ENCODE data around the gene ZNF362.

ZNF362 gene

GRCh38 chr1:33268927-33269610, 12.8 kb downstream of the ZNF362 start:
- H3K36me3 Mint-ChIP-seq: no peaks in the 10 kb centered on the region
- no peaks in the 10 kb centered on the region for H3K9me3 Mint-ChIP-seq
- DNase-seq: no peak
- CTCF ChIA-PET: interaction anchor here (1.2 kb wide), 1 partner anchor 27 kb away, joined by 5 read pairs; no protein-coding TSS in a partner anchor
- H3K27ac Mint-ChIP-seq: no peak overlapping the region
- peaks cover 18% of the 10 kb centered on the region for H3K4me1 Mint-ChIP-seq
- H3K27me3 Mint-ChIP-seq: no peaks in the 10 kb centered on the region
- H3K4me3 Mint-ChIP-seq: no peak overlapping the region

GRCh38 chr1:33269621-33270020, 13.3 kb downstream of the ZNF362 start:
- Mint-ChIP-seq H3K4me1 (peaks cover 18% of the 10 kb centered on the region), H3K27me3 (no peaks in the 10 kb centered on the region), H3K9me3 (no peaks in the 10 kb centered on the region), H3K27ac (no peak overlapping the region), H3K4me3 (no peak overlapping the region), H3K36me3 (no peaks in the 10 kb centered on the region)
- CTCF ChIA-PET: no interaction called here
- no peak for DNase-seq

- Mint-ChIP-seq H3K27me3 (no peaks in the 10 kb centered on the region), H3K36me3 (no peaks in the 10 kb centered on the region), H3K4me3 (no peak overlapping the region), H3K9me3 (no peaks in the 10 kb centered on the region), H3K4me1 (peaks cover 18% of the 10 kb centered on the region), H3K27ac (no peak overlapping the region)
- no peak for DNase-seq
- CTCF ChIA-PET: no interaction called here
These were observed 14.1 kb downstream of the ZNF362 start for GRCh38 chr1:33270379-33270778.

- H3K9me3 Mint-ChIP-seq: no peaks in the 10 kb centered on the region
- CTCF ChIA-PET: no interaction called here
- H3K4me3 Mint-ChIP-seq: no peak overlapping the region
These were observed 14.6 kb downstream of the ZNF362 start for GRCh38 chr1:33270808-33271465.

GRCh38 chr1:33271666-33272505, 15.6 kb downstream of the ZNF362 start:
- no peak for DNase-seq
- Mint-ChIP-seq H3K27me3 (no peaks in the 10 kb centered on the region), H3K9me3 (no peaks in the 10 kb centered on the region), H3K4me1 (peaks cover 18% of the 10 kb centered on the region), H3K4me3 (no peak overlapping the region), H3K27ac (no peak overlapping the region), H3K36me3 (peaks cover 3% of the 10 kb centered on the region)
- CTCF ChIA-PET: interaction anchor here (1.1 kb wide), 1 partner anchor 98 kb away, joined by 3 read pairs; no protein-coding TSS in a partner anchor

More at GRCh38 chr1:33270808-33271465, 14.6 kb downstream of the ZNF362 start:
- no peak overlapping the region for H3K27ac Mint-ChIP-seq
- H3K27me3 Mint-ChIP-seq: no peaks in the 10 kb centered on the region
- no peaks in the 10 kb centered on the region for H3K36me3 Mint-ChIP-seq
- H3K4me1 Mint-ChIP-seq: peaks cover 18% of the 10 kb centered on the region
- no peak for DNase-seq

GRCh38 chr1:33272509-33272908, 16.2 kb downstream of the ZNF362 start:
- no peak for DNase-seq
- H3K36me3 Mint-ChIP-seq: peaks cover 3% of the 10 kb centered on the region
- CTCF ChIA-PET: interaction anchor here (1.1 kb wide), 1 partner anchor 97 kb away, joined by 3 read pairs; no protein-coding TSS in a partner anchor
- no peak overlapping the region for H3K27ac Mint-ChIP-seq
- H3K4me1 Mint-ChIP-seq: peaks cover 18% of the 10 kb centered on the region
- H3K27me3 Mint-ChIP-seq: no peaks in the 10 kb centered on the region
- no peaks in the 10 kb centered on the region for H3K9me3 Mint-ChIP-seq
- H3K4me3 Mint-ChIP-seq: no peak overlapping the region

- Mint-ChIP-seq H3K36me3 (peaks cover 3% of the 10 kb centered on the region), H3K9me3 (no peaks in the 10 kb centered on the region), H3K4me1 (peaks cover 18% of the 10 kb centered on the region), H3K27ac (peak overlapping the region; percentile 68), H3K27me3 (no peaks in the 10 kb centered on the region), H3K4me3 (no peak overlapping the region)
- CTCF ChIA-PET: interaction anchor here (1.1 kb wide), 1 partner anchor 97 kb away, joined by 3 read pairs; no protein-coding TSS in a partner anchor
- no peak for DNase-seq
These were observed 16.6 kb downstream of the ZNF362 start for GRCh38 chr1:33272930-33273329.

- Mint-ChIP-seq H3K9me3 (no peaks in the 10 kb centered on the region), H3K36me3 (peaks cover 3% of the 10 kb centered on the region), H3K27ac (peak overlapping the region; percentile 68), H3K4me3 (no peak overlapping the region), H3K27me3 (no peaks in the 10 kb centered on the region), H3K4me1 (peaks cover 18% of the 10 kb centered on the region)
- no peak for DNase-seq
- CTCF ChIA-PET: interaction anchor here (1.4 kb wide), 1 partner anchor 22 kb away, joined by 7 read pairs; no protein-coding TSS in a partner anchor
These were observed 17.1 kb downstream of the ZNF362 start for GRCh38 chr1:33273406-33273805.

- H3K27ac Mint-ChIP-seq: no peak overlapping the region
- H3K4me1 Mint-ChIP-seq: peaks cover 18% of the 10 kb centered on the region
- no peaks in the 10 kb centered on the region for H3K9me3 Mint-ChIP-seq
- CTCF ChIA-PET: interaction anchor here (1.4 kb wide), 1 partner anchor 22 kb away, joined by 7 read pairs; no protein-coding TSS in a partner anchor
- H3K4me3 Mint-ChIP-seq: no peak overlapping the region
- DNase-seq: no peak
- peaks cover 3% of the 10 kb centered on the region for H3K36me3 Mint-ChIP-seq
- H3K27me3 Mint-ChIP-seq: no peaks in the 10 kb centered on the region
These were observed 17.7 kb downstream of the ZNF362 start for GRCh38 chr1:33273961-33274371.

GRCh38 chr1:33274446-33274845, 18.2 kb downstream of the ZNF362 start:
- CTCF ChIA-PET: interaction anchor here (1.4 kb wide), 1 partner anchor 21 kb away, joined by 7 read pairs; no protein-coding TSS in a partner anchor
- Mint-ChIP-seq H3K36me3 (peaks cover 3% of the 10 kb centered on the region), H3K27me3 (no peaks in the 10 kb centered on the region), H3K4me3 (no peak overlapping the region), H3K27ac (no peak overlapping the region), H3K4me1 (peaks cover 18% of the 10 kb centered on the region), H3K9me3 (no peaks in the 10 kb centered on the region)
- DNase-seq: no peak

GRCh38 chr1:33275195-33275594, 18.9 kb downstream of the ZNF362 start:
- CTCF ChIA-PET: no interaction called here
- Mint-ChIP-seq H3K4me3 (no peak overlapping the region), H3K9me3 (no peaks in the 10 kb centered on the region), H3K36me3 (peaks cover 6% of the 10 kb centered on the region), H3K27ac (no peak overlapping the region), H3K4me1 (peaks cover 18% of the 10 kb centered on the region), H3K27me3 (no peaks in the 10 kb centered on the region)
- no peak for DNase-seq

- H3K27me3 Mint-ChIP-seq: no peaks in the 10 kb centered on the region
- no peaks in the 10 kb centered on the region for H3K9me3 Mint-ChIP-seq
- CTCF ChIA-PET: no interaction called here
- DNase-seq: no peak
- H3K27ac Mint-ChIP-seq: no peak overlapping the region
- H3K36me3 Mint-ChIP-seq: peaks cover 8% of the 10 kb centered on the region
- H3K4me3 Mint-ChIP-seq: no peak overlapping the region
- H3K4me1 Mint-ChIP-seq: peaks cover 18% of the 10 kb centered on the region
These were observed 19.6 kb downstream of the ZNF362 start for GRCh38 chr1:33275706-33276572.

GRCh38 chr1:33276573-33277298, 20.4 kb downstream of the ZNF362 start:
- peaks cover 11% of the 10 kb centered on the region for H3K36me3 Mint-ChIP-seq
- H3K27ac Mint-ChIP-seq: no peak overlapping the region
- no peaks in the 10 kb centered on the region for H3K27me3 Mint-ChIP-seq
- CTCF ChIA-PET: no interaction called here
- no peaks in the 10 kb centered on the region for H3K9me3 Mint-ChIP-seq
- peaks cover 16% of the 10 kb centered on the region for H3K4me1 Mint-ChIP-seq
- no peak for DNase-seq
- H3K4me3 Mint-ChIP-seq: no peak overlapping the region

Measured in activated naive CD4-positive, alpha-beta T cell treated with anti-CD3 and anti-CD28 coated beads, Interleukin-2, amount 10 ng/mL, durations not matched to agents 7 days and 5 days (primary cell).